ENCODE measurements around the gene TNKS2.
A peak's percentile ranks its signal among the peaks of the same experiment; 100 is the strongest.
"Not testable (repeated sequence)": the region's sequence is repeated elsewhere in the genome, so short reads cannot be mapped to it uniquely, and the experiment has no call there.

The TNKS2 gene

GRCh38 chr10:91797874-91798648 lies at the start of gene TNKS2:
TSS of gene TNKS2 (plus strand) at chr10:91798426. CDS start at chr10:91798691, 265 bp downstream.
- peak; percentile 91 for DNase-seq

- DNase-seq: not testable (repeated sequence)
Measured at GRCh38 chr10:91749592-91749991, 48.6 kb upstream of the TNKS2 start.

GRCh38 chr10:91756286-91756685 lies 41.9 kb upstream of the TNKS2 start:
- no peak for DNase-seq

- DNase-seq: peak; percentile 60
Measured at GRCh38 chr10:91758303-91759146, 39.7 kb upstream of the TNKS2 start.

- DNase-seq: no peak
Measured at GRCh38 chr10:91759581-91759986, 38.6 kb upstream of the TNKS2 start.

- DNase-seq: no peak
Measured at GRCh38 chr10:91761721-91762120, 36.5 kb upstream of the TNKS2 start.

GRCh38 chr10:91762878-91763277 lies 35.3 kb upstream of the TNKS2 start:
- no peak for DNase-seq

- no peak for DNase-seq
Measured at GRCh38 chr10:91766676-91767075, 31.6 kb upstream of the TNKS2 start.

GRCh38 chr10:91768123-91768522 lies 30.1 kb upstream of the TNKS2 start:
- no peak for DNase-seq

- DNase-seq: no peak
Measured at GRCh38 chr10:91771907-91772306, 26.3 kb upstream of the TNKS2 start.

GRCh38 chr10:91772461-91772860 lies 25.8 kb upstream of the TNKS2 start:
- DNase-seq: no peak

- no peak for DNase-seq
Measured at GRCh38 chr10:91772869-91773268, 25.4 kb upstream of the TNKS2 start.

GRCh38 chr10:91774571-91774970 lies 23.7 kb upstream of the TNKS2 start:
- DNase-seq: no peak

- no peak for DNase-seq
Measured at GRCh38 chr10:91775731-91776130, 22.5 kb upstream of the TNKS2 start.

GRCh38 chr10:91776266-91776665 lies 22.0 kb upstream of the TNKS2 start:
- no peak for DNase-seq

GRCh38 chr10:91778485-91778884 lies 19.7 kb upstream of the TNKS2 start:
- no peak for DNase-seq

- no peak for DNase-seq
Measured at GRCh38 chr10:91779011-91779605, 19.1 kb upstream of the TNKS2 start.

GRCh38 chr10:91782539-91782938 lies 15.7 kb upstream of the TNKS2 start:
- no peak for DNase-seq

- DNase-seq: no peak
Measured at GRCh38 chr10:91785830-91786229, 12.4 kb upstream of the TNKS2 start.

GRCh38 chr10:91787258-91787657 lies 11.0 kb upstream of the TNKS2 start:
- no peak for DNase-seq

- no peak for DNase-seq
Measured at GRCh38 chr10:91787810-91788209, 10.4 kb upstream of the TNKS2 start.

GRCh38 chr10:91788527-91788926 lies 9.7 kb upstream of the TNKS2 start:
- DNase-seq: no peak

- DNase-seq: peak; percentile 51
Measured at GRCh38 chr10:91796331-91797047, 1.7 kb upstream of the TNKS2 start.

All from CD4-positive, alpha-beta T cell treated with Interleukin-4 for 4 hours (primary cell).